ENCODE data around the gene SNX25. TPM values are rescaled to one million over a fixed set of nuclear protein-coding genes. Genes with fewer than 3 reads are reported as not detected.

The SNX25 gene
- total and polyA plus RNA-seq, 2 of the 13 experiments (the other 11 are each of a cell fraction or from before 2014, with no cell fraction given) = 23.4 to 23.5 TPM

GRCh38 chr4:185242749-185243533, 33.5 kb downstream of the SNX25 start:
- BruUV-seq (replicated peaks) = no TSS peak
- H3K27ac ChIP-seq (ENCODE audit: extremely low read length, insufficient read depth, low read length) = no peak overlapping the region

GRCh38 chr4:185243879-185244278, 34.5 kb downstream of the SNX25 start:
- H3K79me2 ChIP-seq (ENCODE audit: insufficient read depth, low read length) = peaks cover 11% of the 10 kb centered on the region

More at GRCh38 chr4:185242749-185243533, 33.5 kb downstream of the SNX25 start:
- H2AFZ ChIP-seq (ENCODE audit: low read length) = no peak overlapping the region
- CTCF ChIA-PET (ENCODE audit: low intra/inter-chr PET ratio, low total read pairs) = no interaction called here
- 93% methylated on average over 6 of the region's 6 CpGs for WGBS (ENCODE audit: low lambda C conversion rate)
- no peak overlapping the region for H3K4me2 ChIP-seq (ENCODE audit: low read depth, low read length)
- H3K9ac ChIP-seq (ENCODE audit: insufficient read depth, low read depth, low read length) = no peak overlapping the region
- ATAC-seq (no peak), FAIRE-seq (no peak), DNase-seq (ENCODE audit: low spot score) (no peak)
- H3K4me3 ChIP-seq (replicated peaks in 1 of 3; ENCODE audit: insufficient read depth in 1 of 3, low read depth in 2 of 3, low read length in 3 of 3) = no peak overlapping the region
- 0 out of 2 replicates have a peak, but pooled peaks cover 7% of the 10 kb centered on the region for H3K4me1 ChIP-seq (ENCODE audit: insufficient read depth, low read length)
- intact Hi-C loops (cut with micrococcal nuclease; ENCODE audit: unreplicated experiment) = no loop called here
- peaks cover 0 to 6% of the 10 kb centered on the region in 2 experiments; a peak in 1 of 5 replicates for H3K36me3 ChIP-seq (replicated peaks in 1 of 2; ENCODE audit: control insufficient read depth in 1 of 2, insufficient read depth in 2 of 2, low read length in 2 of 2)
- H3K79me2 ChIP-seq (ENCODE audit: insufficient read depth, low read length) = peaks cover 21% of the 10 kb centered on the region
- in situ Hi-C loops (cut with HindIII; ENCODE audit: extremely low pct_ligation_motif_present, low pct_unique_long_range_greater_than_20kb) = no loop called here
- H3K27me3 ChIP-seq (ENCODE audit: control insufficient read depth in 1 of 2, insufficient read depth in 2 of 2, low read length in 2 of 2) = no peaks in the 10 kb centered on the region; a peak in 1 of 5 replicates
- 0 out of 2 replicates have a peak, but pooled peaks cover 3% of the 10 kb centered on the region for H4K20me1 ChIP-seq (ENCODE audit: insufficient read depth, low read length)
- POLR2A ChIA-PET = no interaction called here
- peaks cover 11% of the 10 kb centered on the region for H3K9me3 ChIP-seq (ENCODE audit: low read length)
- no peak for TF ChIP-seq RFX1 (IDR thresholded peaks at IDR 0.05)
- TF ChIP-seq FOSL2 (CRISPR knock-in tag; IDR thresholded peaks at IDR 0.05) = peak; percentile 60

More at GRCh38 chr4:185243879-185244278, 34.5 kb downstream of the SNX25 start:
- FAIRE-seq (no peak), DNase-seq (ENCODE audit: low spot score) (no peak), ATAC-seq (no peak)
- Histone ChIP-seq H2AFZ (ENCODE audit: low read length) (no peak overlapping the region), H4K20me1 (ENCODE audit: insufficient read depth, low read length) (0 out of 2 replicates have a peak, but pooled peaks cover under 1% of the 10 kb centered on the region), H3K4me3 (replicated peaks in 1 of 3; ENCODE audit: insufficient read depth in 1 of 3, low read depth in 2 of 3, low read length in 3 of 3) (no peak overlapping the region), H3K4me2 (ENCODE audit: low read depth, low read length) (no peak overlapping the region), H3K9ac (ENCODE audit: insufficient read depth, low read depth, low read length) (no peak overlapping the region), H3K4me1 (ENCODE audit: insufficient read depth, low read length) (0 out of 2 replicates have a peak, but pooled peaks cover 7% of the 10 kb centered on the region), H3K9me3 (ENCODE audit: low read length) (peaks cover 1% of the 10 kb centered on the region), H3K36me3 (replicated peaks in 1 of 2; ENCODE audit: control insufficient read depth in 1 of 2, insufficient read depth in 2 of 2, low read length in 2 of 2) (peaks cover 0 to 8% of the 10 kb centered on the region in 2 experiments; a peak in 1 of 5 replicates), H3K27me3 (ENCODE audit: control insufficient read depth in 1 of 2, insufficient read depth in 2 of 2, low read length in 2 of 2) (no peaks in the 10 kb centered on the region; a peak in 1 of 5 replicates), H3K27ac (ENCODE audit: extremely low read length, insufficient read depth, low read length) (no peak overlapping the region)
- POLR2A ChIA-PET = no interaction called here
- 97% methylated on average over 4 of the region's 4 CpGs for WGBS (ENCODE audit: low lambda C conversion rate)
- TF ChIP-seq HBP1 (CRISPR knock-in tag; IDR thresholded peaks at IDR 0.05; ENCODE audit: low read depth) (no peak), ZNF850 (CRISPR knock-in tag; conservative IDR thresholded peaks at IDR 0.05) (no peak), KDM2A (CRISPR knock-in tag; IDR thresholded peaks at IDR 0.05; ENCODE audit: borderline replicate concordance, low read depth) (no peak), ZNF121 (CRISPR knock-in tag; IDR thresholded peaks at IDR 0.05) (peak; percentile 61; the same call in 1 of the 2 replicates), MAFK (conservative IDR thresholded peaks at IDR 0.05 in 1 of 2, IDR thresholded peaks at IDR 0.05 in 1 of 2; ENCODE audit: low read length in 2 of 2) (no peak), NBN (conservative IDR thresholded peaks at IDR 0.05) (no peak), ZMYM4 (CRISPR knock-in tag; IDR thresholded peaks at IDR 0.05) (no peak)
- no TSS peak for BruUV-seq (replicated peaks)
- intact Hi-C loops (cut with micrococcal nuclease; ENCODE audit: unreplicated experiment) = no loop called here
- CTCF ChIA-PET (ENCODE audit: low intra/inter-chr PET ratio, low total read pairs) = no interaction called here
- in situ Hi-C loops (cut with HindIII; ENCODE audit: extremely low pct_ligation_motif_present, low pct_unique_long_range_greater_than_20kb) = no loop called here
